Left colon (tissue), 2 donors: Measurements from ENCODE around the gene OR56A3. TPM values are rescaled to one million over a fixed set of nuclear protein-coding genes. Genes with fewer than 3 reads are reported as not detected.
"Not testable (repeated sequence)": the region's sequence is repeated elsewhere in the genome, so short reads cannot be mapped to it uniquely, and the experiment has no call there.

ENCODE experiments used
- ATAC-seq: fragments of 200-7000 bp; cut with Tn5 transposase; one replicate; pipeline ENCODE4 v1.9.1; 2020; ENCODE audit warnings: mild to moderate bottlenecking, moderate library complexity
- DNase-seq, 2 donors: peaks; one replicate each; pipeline ENCODE4 v3.0.0-alpha.2; 2020
- intact Hi-C, 2 donors: fragments of 100-400 bp; cut with DNase I in 1 of 2; cut with micrococcal nuclease in 1 of 2; formaldehyde crosslinking; loops; one replicate each; pipeline versions ENCODE4 v1.11.2 to v1.14.0; 2022; cut with DNase I, micrococcal nuclease
- long read RNA-seq: library from polyadenylated mRNA; unstranded; transcript quantifications from one replicate; pipeline ENCODE4 v2.0.0, GENCODE V29; 2021
- total RNA-seq, 2 donors: library from RNA; stranded (reverse); fragmentation: NEBNext Ultra II Directional; extraction: Animal tissue kit (Norgen Biotek cat#: 25700); gene quantifications; one replicate each; pipeline ENCODE4 v1.2.1, GENCODE V29; 2021
- donor health status: DM: no; HTN: no; CAD: no.
- donor health status: DM: yes; HTN: yes; CAD: no.

OR56A3 gene
- not detected for total RNA-seq
- long read RNA-seq = 0 reads

GRCh38 chr11:5941951-5942350 is at the start of gene OR56A3:
OR56A3 (plus strand) TSS chr11:5942251; CDS start chr11:5947347, 5,096 bp downstream.
- DNase-seq (no peak), ATAC-seq (no peak)
- intact Hi-C loops = no loop called here

DNA sequence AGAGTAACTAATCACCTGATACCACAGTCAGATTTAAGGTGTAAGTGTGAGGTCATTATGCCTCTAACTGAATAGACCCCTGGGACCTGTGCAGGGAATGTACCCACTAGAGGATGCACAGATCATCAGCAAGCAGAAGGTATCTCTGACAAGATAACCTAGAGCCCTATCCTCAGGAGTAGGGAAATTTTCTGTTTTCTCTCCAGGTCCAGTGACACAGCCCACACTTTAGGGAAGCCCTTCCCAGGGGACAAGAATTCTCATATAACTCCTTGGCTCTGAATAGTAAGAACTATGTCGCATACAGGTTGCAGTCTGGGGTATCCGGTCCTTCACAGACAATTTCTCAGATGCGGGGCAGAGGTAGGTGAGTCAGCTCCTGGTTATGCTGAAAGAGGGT is 49.1 kb upstream of the OR56A3 start, which contains the start of gene OR52E5:
Gene OR52E5, plus strand, starts transcription at position 301 of the 400 bp plus-strand sequence. CDS start 7,569 bp downstream, outside the sequence.
- intact Hi-C loops = no loop called here
- no peak for ATAC-seq
- no peak for DNase-seq

DNA sequence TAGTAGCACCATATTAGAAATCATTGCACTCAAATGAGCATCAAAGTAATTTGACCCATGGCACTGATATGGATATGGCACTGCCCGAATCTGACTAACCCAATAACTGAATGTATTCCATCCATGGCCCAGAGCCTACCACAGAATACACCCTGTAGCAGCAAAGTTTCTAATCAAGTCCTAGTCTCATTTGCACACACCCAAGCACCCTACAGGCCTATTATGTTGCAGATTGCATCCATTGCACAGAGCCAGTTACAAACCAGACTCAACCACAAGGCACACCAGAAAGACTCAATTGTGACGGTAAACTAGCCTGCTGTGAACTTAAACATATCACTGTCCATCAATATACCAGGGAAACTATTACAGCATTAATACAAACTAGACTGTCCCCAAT is 42.5 kb upstream of the OR56A3 start:
- intact Hi-C loops = no loop called here

DNA sequence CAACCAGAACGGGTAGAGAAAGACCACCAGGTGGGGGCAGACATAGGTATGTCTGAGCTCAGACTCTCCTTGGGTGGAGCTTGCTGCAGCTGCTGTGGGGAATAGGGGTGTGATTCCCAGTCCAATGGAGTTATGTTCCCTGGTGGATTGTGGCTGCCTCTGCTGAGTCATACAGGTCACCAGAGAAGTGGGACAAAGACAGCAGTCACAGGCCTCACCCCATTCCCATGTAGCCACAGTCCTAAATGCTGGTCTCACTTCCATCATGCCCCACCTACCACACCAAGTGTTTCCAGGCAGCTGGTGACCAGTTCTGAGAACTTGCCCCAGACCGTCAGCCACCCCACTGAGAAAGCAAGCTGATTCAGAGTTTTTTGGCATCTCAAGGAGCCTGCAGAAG is 31.5 kb upstream of the OR56A3 start:
- ATAC-seq = no peak
- no peak for DNase-seq
- intact Hi-C loops = no loop called here

More for the DNA sequence above, 42.5 kb upstream of the OR56A3 start:
- DNase-seq (no peak), ATAC-seq (no peak)

GRCh38 chr11:5922749-5923426 is 19.2 kb upstream of the OR56A3 start:
- DNase-seq (no peak), ATAC-seq (no peak)
- intact Hi-C loops = no loop called here

- DNase-seq (no peak), ATAC-seq (no peak)
- intact Hi-C loops = no loop called here
Observed at GRCh38 chr11:5923427-5923776, 18.6 kb upstream of the OR56A3 start.

DNA sequence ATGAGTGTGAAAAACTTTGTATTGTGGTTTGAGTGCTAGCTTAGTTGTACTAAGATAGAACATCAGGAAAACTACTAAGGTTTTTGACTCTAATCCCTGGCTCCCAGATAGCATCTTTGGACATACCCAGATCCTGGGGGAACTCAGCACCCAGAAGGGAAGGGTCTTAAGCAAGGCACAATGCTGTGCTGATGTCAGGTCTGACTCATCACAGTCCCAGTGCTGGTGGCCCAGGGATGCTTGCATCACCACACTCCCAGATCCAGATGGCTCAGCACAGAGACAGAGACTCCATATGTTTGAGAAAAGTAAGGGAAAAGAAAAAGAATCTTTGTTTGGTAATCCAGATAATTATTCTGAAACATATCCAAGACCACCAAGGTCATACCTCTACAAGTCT is 18.3 kb upstream of the OR56A3 start:
- ATAC-seq = no peak
- intact Hi-C loops = no loop called here

GRCh38 chr11:5928271-5928670 is 13.8 kb upstream of the OR56A3 start:
- ATAC-seq (no peak), DNase-seq (no peak)
- intact Hi-C loops = no loop called here

More for the DNA sequence above, 18.3 kb upstream of the OR56A3 start:
- DNase-seq = no peak

DNA sequence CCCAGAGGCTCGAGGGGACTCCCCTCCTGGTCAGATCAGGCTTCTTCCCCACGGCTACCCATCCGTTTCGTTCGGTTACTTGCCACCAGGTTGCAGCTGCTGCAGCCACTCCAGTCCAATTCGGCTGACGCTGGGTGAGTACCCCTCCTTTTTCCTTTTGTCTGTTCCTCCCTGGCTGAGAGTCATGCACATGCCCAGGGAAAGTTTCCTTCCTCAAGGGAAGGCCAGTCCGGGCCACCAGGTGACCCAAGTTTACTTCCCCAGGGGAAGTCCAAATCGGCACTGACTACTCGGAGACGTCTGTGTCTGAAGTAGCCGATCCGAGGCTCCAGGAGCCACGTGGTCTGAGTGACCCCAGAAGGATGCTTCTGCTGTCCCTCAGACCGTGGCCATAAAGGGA is 13.2 kb upstream of the OR56A3 start:
- ATAC-seq (no peak), DNase-seq (no peak)
- intact Hi-C loops = no loop called here

DNA sequence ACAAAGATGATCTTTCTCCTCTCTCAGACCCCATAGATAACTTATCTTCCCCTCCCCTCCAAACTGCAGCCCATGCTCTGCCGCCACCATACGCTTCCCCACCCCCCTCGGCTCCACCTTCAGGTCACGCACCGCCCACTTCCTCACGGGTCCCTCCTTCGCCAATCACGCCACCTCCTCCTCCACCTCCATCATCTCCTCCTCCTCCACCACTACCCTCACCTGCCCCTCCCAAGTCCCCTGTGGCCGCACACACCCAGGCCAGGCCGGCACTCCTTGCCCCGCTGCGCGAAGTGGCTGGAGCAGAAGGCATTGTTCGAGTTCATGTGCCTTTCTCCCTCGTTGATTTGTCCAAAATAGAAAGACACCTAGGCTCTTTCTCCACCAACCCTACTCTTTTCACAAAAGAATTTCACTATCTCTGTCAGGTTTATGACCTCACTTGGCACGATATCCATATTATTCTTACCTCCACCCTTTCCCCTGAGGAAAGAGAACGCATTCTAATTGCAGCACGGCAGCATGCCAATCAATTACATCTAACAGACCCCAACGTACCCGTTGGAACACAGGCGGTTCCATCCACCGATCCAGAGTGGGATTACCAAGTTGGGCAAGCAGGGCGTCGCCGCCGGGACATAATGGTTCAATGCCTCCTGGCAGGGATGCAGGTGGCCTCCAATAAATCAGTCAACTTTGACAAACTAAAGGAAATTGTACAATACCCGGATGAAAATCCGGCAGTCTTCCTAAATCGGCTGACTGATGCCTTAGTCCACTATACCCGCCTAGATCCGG is 12.3 kb upstream of the OR56A3 start:
- intact Hi-C loops = no loop called here
- DNase-seq = no peak

GRCh38 chr11:5930614-5931013 is 11.4 kb upstream of the OR56A3 start:
- DNase-seq (no peak), ATAC-seq (no peak)
- intact Hi-C loops = no loop called here

More for the DNA sequence above, 12.3 kb upstream of the OR56A3 start:
- no peak for ATAC-seq

DNA sequence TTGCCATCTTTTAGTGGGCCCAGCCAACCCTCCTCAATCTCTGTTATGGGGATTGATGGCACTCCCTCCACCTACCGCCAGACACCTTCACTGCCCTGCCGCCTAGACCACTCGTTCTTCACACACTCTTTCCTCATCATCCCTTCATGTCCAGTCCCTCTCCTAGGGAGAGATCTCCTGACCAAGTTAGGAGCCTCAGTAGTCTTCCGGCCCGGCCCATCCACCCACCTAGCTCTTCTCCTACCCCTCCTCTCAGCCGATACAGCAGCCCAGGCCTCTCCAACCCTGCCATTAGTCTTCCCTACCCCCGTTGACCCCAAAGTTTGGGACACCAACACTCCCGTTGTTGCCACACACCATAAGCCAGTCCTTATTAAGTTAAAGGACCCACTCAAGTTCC is 11.0 kb upstream of the OR56A3 start:
- intact Hi-C loops = no loop called here
- DNase-seq (no peak), ATAC-seq (no peak)

DNA sequence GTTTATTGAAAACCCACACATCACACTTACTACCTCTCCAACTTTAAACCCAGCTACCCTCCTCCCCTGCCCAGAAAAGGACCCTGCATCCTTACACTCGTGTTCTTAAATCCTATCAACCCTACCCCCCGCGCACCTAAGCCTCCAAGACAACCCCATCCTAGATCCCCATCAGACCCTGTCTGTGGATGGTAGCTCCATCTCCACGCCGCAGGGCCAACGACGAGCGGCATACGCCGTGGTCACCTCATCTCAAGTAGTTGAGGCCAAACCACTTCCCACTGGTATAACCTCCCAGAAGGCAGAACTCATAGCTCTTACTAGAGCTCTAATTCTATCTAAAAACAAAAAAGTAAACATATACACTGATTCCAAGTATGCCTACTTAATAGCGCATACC is 9.4 kb upstream of the OR56A3 start:
- no peak for DNase-seq
- ATAC-seq = no peak
- intact Hi-C loops = no loop called here

DNA sequence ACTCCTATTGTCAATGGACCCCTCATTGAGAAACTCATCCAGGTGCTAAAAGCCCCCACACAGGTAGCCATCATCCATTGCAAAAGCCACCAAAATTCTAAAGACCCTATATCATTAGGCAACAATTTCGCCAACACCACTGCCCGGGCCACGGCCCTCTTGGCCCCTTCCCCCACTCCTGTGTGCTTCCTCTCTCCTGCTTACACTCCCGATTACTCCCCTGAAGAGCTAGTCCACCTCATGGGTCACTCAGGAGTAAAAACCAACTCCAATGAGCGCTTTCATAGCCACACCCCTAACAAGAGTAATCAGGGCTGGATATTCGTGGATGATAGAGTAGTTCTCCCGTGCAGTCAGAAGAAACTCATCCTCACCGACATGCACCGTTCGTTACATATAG is 8.9 kb upstream of the OR56A3 start:
- DNase-seq (no peak), ATAC-seq (no peak)
- intact Hi-C loops = no loop called here

DNA sequence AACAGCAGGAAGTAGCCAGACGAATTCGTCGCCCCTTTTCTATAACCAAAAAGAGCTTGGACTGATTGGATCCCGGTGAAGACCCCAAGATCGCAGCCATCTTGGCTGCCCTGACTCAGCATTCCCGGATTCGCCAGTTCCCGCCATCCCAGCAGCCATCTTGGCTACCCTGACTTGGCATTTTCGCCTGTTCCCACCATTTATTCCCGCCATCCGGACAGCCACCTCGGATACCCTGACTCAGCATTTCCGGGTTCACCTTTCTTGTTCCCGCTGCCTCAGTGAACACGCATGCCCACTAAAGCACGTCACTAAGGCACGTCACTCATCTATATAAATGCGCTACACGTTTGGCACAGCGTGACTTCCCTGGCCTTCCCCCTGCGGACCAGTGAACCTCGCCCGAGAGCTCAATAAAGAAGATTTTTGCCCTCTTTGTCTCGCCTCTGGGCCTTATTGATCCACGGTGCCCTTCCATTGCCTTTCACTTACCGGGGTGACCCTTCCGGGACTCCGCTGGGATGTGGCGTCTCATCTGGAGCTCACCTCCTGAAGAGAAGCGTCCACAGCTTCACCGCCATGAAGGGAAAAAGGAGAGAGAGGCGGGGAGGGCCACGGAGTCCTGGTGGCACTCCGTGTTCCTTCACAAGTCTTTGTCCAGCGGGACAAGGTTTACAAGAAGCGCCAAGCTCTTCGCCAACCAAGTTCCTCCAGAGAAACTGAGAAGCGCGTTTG is 4.0 kb upstream of the OR56A3 start:
- no peak for DNase-seq
- no peak for ATAC-seq
- intact Hi-C loops = no loop called here

- intact Hi-C loops = no loop called here
- DNase-seq (no peak), ATAC-seq (no peak)
Observed at GRCh38 chr11:5938603-5938965, 3.5 kb upstream of the OR56A3 start.

DNA sequence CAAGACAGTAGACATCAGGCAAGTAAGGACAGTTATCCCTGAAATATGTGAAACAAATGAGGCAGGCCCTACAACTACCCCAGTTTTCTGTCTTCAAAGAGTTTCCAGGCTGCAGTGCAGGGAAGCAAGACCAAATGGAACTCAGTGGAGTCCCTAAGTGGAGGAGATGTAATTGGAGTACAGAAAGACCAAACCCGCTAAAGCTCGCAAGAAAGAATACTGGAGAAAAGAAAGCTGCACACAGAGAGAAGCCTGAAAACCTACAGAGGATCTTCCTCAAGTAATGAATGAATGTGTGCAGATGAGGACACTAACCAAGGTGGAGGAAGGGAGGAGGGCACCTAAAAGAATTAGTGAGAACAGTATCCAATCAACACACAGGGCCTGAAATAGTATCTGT is 1.3 kb upstream of the OR56A3 start:
- intact Hi-C loops = no loop called here
- DNase-seq (no peak), ATAC-seq (no peak)

DNA sequence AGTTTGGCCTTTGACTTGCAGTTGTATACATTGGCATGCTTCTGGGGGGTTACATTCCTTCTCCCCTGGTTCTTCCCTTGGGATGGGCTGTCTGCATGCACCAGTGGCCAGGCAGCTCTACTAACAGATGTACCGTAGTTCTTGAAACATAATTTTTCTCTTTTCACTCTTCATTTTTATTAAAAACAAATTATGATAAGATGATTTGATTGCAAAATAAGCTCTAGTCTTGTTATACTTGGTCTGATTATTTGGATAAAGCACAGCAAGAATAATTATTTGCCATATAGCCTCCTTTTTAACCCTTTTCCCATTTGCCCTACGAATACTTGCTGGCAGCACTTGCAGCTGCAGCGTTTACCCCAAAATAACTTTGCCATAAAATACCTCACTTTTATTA is 13.5 kb downstream of the OR56A3 start:
- intact Hi-C loops = no loop called here
- no peak for ATAC-seq
- DNase-seq = no peak

GRCh38 chr11:5960704-5961320 is 18.8 kb downstream of the OR56A3 start:
- ATAC-seq, DNase-seq, intact Hi-C loops: not testable (repeated sequence)
